ENCODE results near the gene ASCL2.

Gene ASCL2

GRCh38 chr11:2301631-2302305 is 31.4 kb upstream of the ASCL2 start, which contains the start of the genes C11orf21 and TSPAN32:
C11orf21 (minus strand) TSS chr11:2301918; CDS start chr11:2301808, 110 bp downstream.
TSPAN32 (plus strand) TSS chr11:2302013; CDS start chr11:2302150, 137 bp downstream.
- H3K4me3 ChIP-seq (ENCODE audit: control insufficient read depth, low read depth, low read length) = no peak within 1 kb of the TSS
- no peak for TF ChIP-seq CTCF (conservative IDR thresholded peaks at IDR 0.05; ENCODE audit: control insufficient read depth, insufficient read depth, low read depth, low read length)
- no peak for DNase-seq (ENCODE audit: low read depth)

GRCh38 chr11:2300936-2301630 is 30.7 kb upstream of the ASCL2 start:
- H3K4me3 ChIP-seq (ENCODE audit: control insufficient read depth, low read depth, low read length) = no peak overlapping the region
- TF ChIP-seq CTCF (conservative IDR thresholded peaks at IDR 0.05; ENCODE audit: control insufficient read depth, insufficient read depth, low read depth, low read length) = no peak
- DNase-seq (ENCODE audit: low read depth) = no peak

GRCh38 chr11:2300290-2300935 is 30.0 kb upstream of the ASCL2 start:
- no peak for DNase-seq (ENCODE audit: low read depth)
- TF ChIP-seq CTCF (conservative IDR thresholded peaks at IDR 0.05; ENCODE audit: control insufficient read depth, insufficient read depth, low read depth, low read length) = no peak
- no peak overlapping the region for H3K4me3 ChIP-seq (ENCODE audit: control insufficient read depth, low read depth, low read length)

GRCh38 chr11:2299773-2300172 is 29.4 kb upstream of the ASCL2 start:
- H3K4me3 ChIP-seq (ENCODE audit: control insufficient read depth, low read depth, low read length) = no peak overlapping the region
- no peak for TF ChIP-seq CTCF (conservative IDR thresholded peaks at IDR 0.05; ENCODE audit: control insufficient read depth, insufficient read depth, low read depth, low read length)
- no peak for DNase-seq (ENCODE audit: low read depth)

GRCh38 chr11:2298795-2299761 is 28.7 kb upstream of the ASCL2 start:
- H3K4me3 ChIP-seq (ENCODE audit: control insufficient read depth, low read depth, low read length) = no peak overlapping the region
- no peak for DNase-seq (ENCODE audit: low read depth)
- TF ChIP-seq CTCF (conservative IDR thresholded peaks at IDR 0.05; ENCODE audit: control insufficient read depth, insufficient read depth, low read depth, low read length) = no peak

All from fibroblast of mammary gland (primary cell).